ENCODE data around the gene IL13.

The IL13 gene

GRCh38 chr5:132659598-132660493 is 1.9 kb downstream of the IL13 start:
- H3K9me3 Mint-ChIP-seq, result no peaks in the 10 kb centered on the region

DNA sequence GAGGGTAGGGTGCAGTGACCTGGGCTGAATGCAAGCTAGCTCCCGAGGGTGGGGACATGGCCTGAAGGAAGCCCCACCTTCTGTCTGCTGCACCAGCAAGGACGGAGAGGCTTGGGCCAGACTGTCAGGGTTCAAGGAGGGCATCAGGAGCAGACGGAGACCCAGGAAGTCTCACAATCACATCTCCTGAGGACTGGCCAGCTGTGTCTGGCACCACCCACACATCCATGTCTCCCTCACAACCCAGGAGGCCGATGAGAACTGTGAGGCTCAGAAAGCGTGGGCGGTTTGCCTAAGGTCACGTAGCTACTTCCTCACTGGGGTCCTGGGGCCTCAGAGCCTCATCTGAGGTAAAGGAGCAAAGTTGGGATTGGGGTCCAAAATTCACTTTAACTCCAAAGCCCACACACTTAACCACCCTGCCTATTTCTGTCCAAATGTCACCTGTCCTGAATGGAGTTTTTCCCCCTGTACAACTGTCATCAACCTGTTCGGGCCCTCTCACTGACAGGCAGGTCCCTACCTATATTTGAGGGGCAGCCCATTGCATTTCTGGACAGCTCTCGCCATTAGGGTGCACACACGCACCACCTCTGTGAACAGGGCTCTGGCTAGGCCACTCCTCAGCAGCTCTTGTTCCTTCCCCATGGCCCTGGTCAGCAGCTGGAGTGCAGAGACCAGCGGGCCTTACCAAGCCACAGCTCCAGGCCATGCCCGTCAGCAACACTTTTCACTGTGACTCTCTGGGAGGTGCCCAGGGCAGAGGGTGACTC is 3.4 kb downstream of the IL13 start:
- Mint-ChIP-seq H3K4me1 (peaks cover 40% of the 10 kb centered on the region), H3K4me3 (no peak overlapping the region), H3K9me3 (no peaks in the 10 kb centered on the region), H3K27ac (ENCODE audit: low read depth) (peak overlapping the region; percentile 97), H3K36me3 (ENCODE audit: insufficient read depth) (peaks cover 6% of the 10 kb centered on the region), H3K27me3 (peaks cover 6% of the 10 kb centered on the region)
- ATAC-seq (replicated peaks; ENCODE audit: extremely low read depth, poor library complexity, severe bottlenecking), result no peak
- no peak for DNase-seq (ENCODE audit: low spot score in 2 of 2)

More at GRCh38 chr5:132659598-132660493, 1.9 kb downstream of the IL13 start:
- ATAC-seq (replicated peaks; ENCODE audit: extremely low read depth, poor library complexity, severe bottlenecking) (no peak), DNase-seq (ENCODE audit: low spot score in 2 of 2) (no peak)
- Mint-ChIP-seq H3K4me3 (no peak overlapping the region), H3K27ac (ENCODE audit: low read depth) (no peak overlapping the region), H3K36me3 (ENCODE audit: insufficient read depth) (peaks cover 6% of the 10 kb centered on the region), H3K4me1 (peaks cover 32% of the 10 kb centered on the region), H3K27me3 (peaks cover 8% of the 10 kb centered on the region)

DNA sequence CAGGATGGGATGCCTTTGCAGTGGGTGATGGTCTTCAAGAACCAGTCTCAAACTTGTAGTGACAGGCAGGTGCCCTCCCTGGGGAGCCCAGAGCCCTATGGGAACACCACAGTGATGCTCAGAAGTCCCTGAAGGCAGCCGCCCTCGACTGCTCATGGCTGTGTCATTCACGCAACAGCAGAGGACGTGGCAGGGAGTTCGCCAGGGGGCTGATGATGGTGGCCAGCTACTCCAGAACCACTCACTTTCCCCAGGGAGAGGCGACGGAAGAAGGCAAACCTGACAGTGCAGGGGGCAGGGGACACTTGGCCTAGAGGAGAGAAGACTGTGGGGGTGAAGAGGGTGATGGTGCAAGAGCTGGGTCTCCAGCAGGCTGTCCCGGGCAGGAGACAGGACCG is 4.0 kb downstream of the IL13 start:
- Mint-ChIP-seq H3K36me3 (ENCODE audit: insufficient read depth) (peaks cover 6% of the 10 kb centered on the region), H3K4me1 (peaks cover 34% of the 10 kb centered on the region), H3K27ac (ENCODE audit: low read depth) (peak overlapping the region; percentile 97), H3K27me3 (peaks cover under 1% of the 10 kb centered on the region), H3K4me3 (no peak overlapping the region), H3K9me3 (no peaks in the 10 kb centered on the region)
- ATAC-seq (replicated peaks; ENCODE audit: extremely low read depth, poor library complexity, severe bottlenecking), result no peak
- DNase-seq (ENCODE audit: low spot score in 2 of 2), result no peak

DNA sequence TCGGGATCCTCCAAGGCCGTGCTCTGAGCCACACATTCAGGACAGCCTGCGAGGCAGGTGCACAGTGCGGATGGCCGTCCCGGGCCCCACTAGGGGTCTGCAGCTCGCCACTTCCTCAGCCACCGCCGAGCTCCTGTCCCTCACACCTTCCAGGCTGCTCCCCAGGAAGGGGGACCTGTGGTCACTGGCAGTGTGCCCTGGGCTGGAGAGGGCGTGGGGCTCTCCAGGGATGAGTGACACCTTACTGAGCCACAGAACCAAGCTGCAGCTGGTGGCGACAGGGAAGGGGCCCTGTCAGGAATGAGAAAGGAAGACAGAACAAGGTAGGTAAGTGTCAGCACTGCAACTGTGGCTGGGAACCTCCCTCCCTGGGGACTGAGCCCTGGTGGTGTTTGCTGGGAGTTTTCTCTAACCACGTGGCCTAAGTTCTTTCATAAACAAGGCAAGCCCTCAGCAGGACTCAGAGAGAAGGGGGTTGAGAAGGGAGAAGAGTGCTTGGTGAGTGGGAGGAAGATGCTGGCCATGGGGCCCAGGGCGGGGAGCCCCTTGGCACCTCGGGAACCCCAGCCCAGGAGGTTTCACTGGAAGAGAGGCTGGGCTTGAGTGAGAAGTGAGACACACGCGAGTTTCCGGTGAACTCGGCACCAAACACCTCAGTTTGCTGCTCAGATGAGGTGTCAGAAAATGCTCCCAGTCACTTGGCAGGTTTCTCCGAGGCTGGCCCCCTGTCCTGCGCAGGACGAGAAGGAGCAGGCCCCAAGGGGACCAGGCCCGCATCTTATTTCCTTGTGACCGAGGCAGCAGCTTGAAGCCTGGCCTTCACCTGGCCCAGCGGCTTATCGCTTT is 5.2 kb downstream of the IL13 start:
- DNase-seq (ENCODE audit: low spot score in 2 of 2) (peak in 1 of 2 donors; percentile 55), ATAC-seq (replicated peaks; ENCODE audit: extremely low read depth, poor library complexity, severe bottlenecking) (peak; percentile 81)
- Mint-ChIP-seq H3K4me1 (peaks cover 32% of the 10 kb centered on the region), H3K4me3 (peak overlapping the region; percentile 64), H3K27me3 (no peaks in the 10 kb centered on the region), H3K9me3 (no peaks in the 10 kb centered on the region), H3K36me3 (ENCODE audit: insufficient read depth) (peaks cover 6% of the 10 kb centered on the region), H3K27ac (ENCODE audit: low read depth) (peak overlapping the region; percentile 97)

- H3K27me3 Mint-ChIP-seq, result no peaks in the 10 kb centered on the region
- peaks cover 6% of the 10 kb centered on the region for H3K36me3 Mint-ChIP-seq (ENCODE audit: insufficient read depth)
- peak overlapping the region; percentile 97 for H3K27ac Mint-ChIP-seq (ENCODE audit: low read depth)
- H3K4me3 Mint-ChIP-seq, result peak overlapping the region; percentile 64
- H3K4me1 Mint-ChIP-seq, result peaks cover 32% of the 10 kb centered on the region
- ATAC-seq (replicated peaks; ENCODE audit: extremely low read depth, poor library complexity, severe bottlenecking) (peak; percentile 71), DNase-seq (ENCODE audit: low spot score in 2 of 2) (peak in 1 of 2 donors; percentile 48)
- H3K9me3 Mint-ChIP-seq, result no peaks in the 10 kb centered on the region
Measured at GRCh38 chr5:132663771-132664695, 6.1 kb downstream of the IL13 start.

- peaks cover 32% of the 10 kb centered on the region for H3K4me1 Mint-ChIP-seq
- peak overlapping the region; percentile 97 for H3K27ac Mint-ChIP-seq (ENCODE audit: low read depth)
- H3K27me3 Mint-ChIP-seq, result no peaks in the 10 kb centered on the region
- DNase-seq (ENCODE audit: low spot score in 2 of 2), result no peak
- ATAC-seq (replicated peaks; ENCODE audit: extremely low read depth, poor library complexity, severe bottlenecking), result no peak
- H3K36me3 Mint-ChIP-seq (ENCODE audit: insufficient read depth), result peaks cover 6% of the 10 kb centered on the region
- H3K4me3 Mint-ChIP-seq, result peak overlapping the region; percentile 64
- no peaks in the 10 kb centered on the region for H3K9me3 Mint-ChIP-seq
Measured at GRCh38 chr5:132664696-132665209, 6.8 kb downstream of the IL13 start.

- Mint-ChIP-seq H3K4me1 (peaks cover 32% of the 10 kb centered on the region), H3K9me3 (no peaks in the 10 kb centered on the region), H3K27ac (ENCODE audit: low read depth) (peak overlapping the region; percentile 97), H3K36me3 (ENCODE audit: insufficient read depth) (peaks cover 6% of the 10 kb centered on the region), H3K4me3 (no peak overlapping the region), H3K27me3 (no peaks in the 10 kb centered on the region)
- DNase-seq (ENCODE audit: low spot score in 2 of 2) (no peak), ATAC-seq (replicated peaks; ENCODE audit: extremely low read depth, poor library complexity, severe bottlenecking) (no peak)
Measured at GRCh38 chr5:132665574-132666080, 7.7 kb downstream of the IL13 start.

GRCh38 chr5:132666310-132667123 is 8.5 kb downstream of the IL13 start:
- Mint-ChIP-seq H3K27ac (ENCODE audit: low read depth) (no peak overlapping the region), H3K36me3 (ENCODE audit: insufficient read depth) (peaks cover 6% of the 10 kb centered on the region), H3K4me3 (no peak overlapping the region), H3K4me1 (peaks cover 32% of the 10 kb centered on the region), H3K9me3 (no peaks in the 10 kb centered on the region), H3K27me3 (no peaks in the 10 kb centered on the region)
- DNase-seq (ENCODE audit: low spot score in 2 of 2) (no peak), ATAC-seq (replicated peaks; ENCODE audit: extremely low read depth, poor library complexity, severe bottlenecking) (no peak)

DNA sequence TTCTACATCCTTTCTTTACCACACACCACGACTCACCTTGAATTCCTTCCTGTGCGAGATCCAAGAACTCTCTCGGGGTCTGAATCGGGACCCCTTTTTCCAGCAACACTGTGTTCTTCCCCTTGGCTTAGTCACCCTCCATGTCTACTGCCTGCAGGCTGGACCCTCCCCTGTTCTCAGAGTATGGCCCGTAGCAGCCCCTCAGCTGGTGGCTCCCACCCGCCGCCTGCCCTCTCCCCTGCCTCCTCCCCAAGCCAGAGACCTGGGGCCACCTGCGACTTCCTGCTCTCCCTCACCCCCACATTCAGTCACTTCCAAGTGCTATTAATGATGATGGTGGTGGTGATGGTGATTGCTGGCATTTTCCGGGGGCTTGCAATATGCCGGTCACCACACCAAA is 9.3 kb downstream of the IL13 start:
- H3K27me3 Mint-ChIP-seq, result no peaks in the 10 kb centered on the region
- H3K36me3 Mint-ChIP-seq (ENCODE audit: insufficient read depth), result peaks cover 6% of the 10 kb centered on the region
- H3K4me1 Mint-ChIP-seq, result peaks cover 32% of the 10 kb centered on the region
- no peaks in the 10 kb centered on the region for H3K9me3 Mint-ChIP-seq
- H3K27ac Mint-ChIP-seq (ENCODE audit: low read depth), result no peak overlapping the region
- no peak for ATAC-seq (replicated peaks; ENCODE audit: extremely low read depth, poor library complexity, severe bottlenecking)
- no peak for DNase-seq (ENCODE audit: low spot score in 2 of 2)
- no peak overlapping the region for H3K4me3 Mint-ChIP-seq

GRCh38 chr5:132667761-132668705 is 10.1 kb downstream of the IL13 start:
- no peaks in the 10 kb centered on the region for H3K27me3 Mint-ChIP-seq
- peaks cover 6% of the 10 kb centered on the region for H3K36me3 Mint-ChIP-seq (ENCODE audit: insufficient read depth)
- H3K4me1 Mint-ChIP-seq, result peaks cover 26% of the 10 kb centered on the region
- no peak overlapping the region for H3K27ac Mint-ChIP-seq (ENCODE audit: low read depth)
- no peak overlapping the region for H3K4me3 Mint-ChIP-seq
- ATAC-seq (replicated peaks; ENCODE audit: extremely low read depth, poor library complexity, severe bottlenecking) (no peak), DNase-seq (ENCODE audit: low spot score in 2 of 2) (no peak)
- no peaks in the 10 kb centered on the region for H3K9me3 Mint-ChIP-seq

All from central memory CD8-positive, alpha-beta T cell (primary cell).